Heart left ventricle (tissue), 13 donors: ENCODE data around the gene CHST9.

Source experiments
- CTCF ChIP-seq, 12 donors: fragments of 200-600 bp; sonication (generic) in 4 of 12; IDR thresholded peaks; one replicate each; pipeline versions ENCODE4 v1.5.0 to v1.8.0; 2018 to 2022; ENCODE audit warnings: antibody characterized with exemption in 12 of 12, mild to moderate bottlenecking in 5 of 12
- POLR2A ChIP-seq, 2 donors: fragments of 450-650 bp; IDR thresholded peaks; one replicate each; pipeline ENCODE4 v1.6.1; 2017; ENCODE audit warnings: antibody characterized with exemption in 2 of 2, mild to moderate bottlenecking in 2 of 2, moderate library complexity in 2 of 2
- donor health status: ischemic (EF 13 %, LVEDD 7.1; RV severe dilation, severe dysfunction).
- donor health status: DM: no; HTN: yes; CAD: no.
- donor health status: DM: no; HTN: no; CAD: no.
- donor health status: ischemic (EF 25% LVEDD 6.9; RV normal size, moderate dysfunction).
- donor health status: ischemic (EF 25% LVEDD 5.7; RV mildly dilated, moderate dysfunction).
- donor health status: ischemic (EF 35%, LVEDD 5.7; RV mildly dilated, moderate dysfunction).
- donor health status: nonischemic (EF 11% LVEDD 7.7; RV severe dilation, severe dysfunction).
- donor health status: DM: yes; HTN: yes; CAD: no.
- donor health status: PGD.
- donor health status: ischemic (EF 29% LVEDD 5.4; RV normal size, mild dysfunction).
- donor health status: nonischemic (EF 23%, LVEDD 6.1; RV moderate dilation, normal function).

DNA sequence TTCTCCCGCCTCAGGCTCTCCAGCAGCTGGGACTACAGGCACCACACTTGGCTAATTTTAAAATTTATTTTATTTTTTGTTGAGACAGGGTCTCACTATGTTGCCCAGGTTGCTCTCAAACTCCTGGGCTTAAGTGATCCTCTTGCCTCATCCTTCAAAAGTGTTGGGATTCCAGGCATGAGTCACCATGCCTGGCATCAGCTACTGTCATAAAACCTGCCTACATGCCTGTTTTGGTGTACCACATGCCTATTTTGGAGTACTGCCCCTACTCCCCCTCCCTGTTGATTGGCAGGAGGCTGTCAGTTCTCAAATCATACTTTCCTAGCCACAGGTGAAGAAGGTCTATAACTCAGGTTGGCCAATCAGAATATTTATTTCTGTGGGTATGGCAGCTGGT lies 64.0 kb downstream of the CHST9 start:
- TF ChIP-seq POLR2A (IDR thresholded peaks at IDR 0.05): no peak
- TF ChIP-seq CTCF (IDR thresholded peaks at IDR 0.05): no peak
